Mammary epithelial cell (primary cell): ENCODE results near the gene YKT6.

Experiments used
- EZH2 ChIP-seq: IDR thresholded peaks from 2 replicates; pipeline ENCODE4 v1.6.1; 2012; ENCODE audit warnings: low read length, inconsistent platforms, borderline replicate concordance
- TF ChIP-seq, protein P1 (sequence below), 2 donors: IDR thresholded peaks in 1 of 2; conservative IDR thresholded peaks in 1 of 2; 2 replicates each; pipeline ENCODE4 v1.5.1; 2011 to 2012; ENCODE audit warnings: inconsistent platforms in 2 of 2, low read length in 2 of 2, mild to moderate bottlenecking in 2 of 2, control low read depth in 1 of 2, low read depth in 1 of 2; ENCODE audit not compliant: insufficient read depth in 1 of 2; ENCODE audit errors: extremely low read depth in 1 of 2

DNA sequence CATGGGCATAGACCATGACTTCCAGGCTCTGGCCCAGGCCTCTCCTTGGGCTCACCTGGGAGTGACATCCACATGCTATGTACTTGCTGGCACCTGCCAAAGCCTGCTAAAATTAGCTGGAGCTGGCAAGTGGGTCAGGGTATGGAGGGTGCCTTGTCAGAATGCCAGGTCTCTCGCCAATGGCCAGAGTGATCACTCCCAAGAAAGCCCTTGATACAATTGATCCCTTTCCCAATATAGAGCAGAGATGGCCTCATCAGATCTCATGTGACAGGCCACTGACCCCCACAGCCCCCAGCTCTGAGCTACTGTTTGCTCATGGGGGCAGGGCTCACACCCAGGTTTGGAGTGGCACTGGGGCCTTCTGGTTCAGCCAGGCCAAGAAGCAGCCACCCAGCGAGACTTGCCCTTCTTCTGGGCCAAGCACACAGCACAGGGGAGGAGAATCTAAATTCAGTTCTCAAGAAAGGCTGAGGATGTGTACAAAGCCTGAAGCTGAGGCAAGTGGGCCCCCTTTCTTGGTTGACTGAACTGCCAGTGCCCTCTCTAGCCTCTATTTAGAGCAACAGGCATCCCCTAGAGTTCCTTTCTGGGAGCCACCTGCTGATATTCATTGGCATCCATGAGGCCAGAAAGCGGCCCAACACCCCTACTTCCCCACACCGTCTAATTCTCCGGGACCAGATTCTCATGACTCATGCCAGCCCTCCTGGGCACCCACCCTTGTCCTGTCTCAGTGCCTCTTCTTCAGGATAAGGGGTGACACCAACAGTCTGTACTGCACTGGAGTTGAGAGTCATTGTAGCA, 40.8 kb upstream of the YKT6 start:
- TF ChIP-seq, protein P1, sequence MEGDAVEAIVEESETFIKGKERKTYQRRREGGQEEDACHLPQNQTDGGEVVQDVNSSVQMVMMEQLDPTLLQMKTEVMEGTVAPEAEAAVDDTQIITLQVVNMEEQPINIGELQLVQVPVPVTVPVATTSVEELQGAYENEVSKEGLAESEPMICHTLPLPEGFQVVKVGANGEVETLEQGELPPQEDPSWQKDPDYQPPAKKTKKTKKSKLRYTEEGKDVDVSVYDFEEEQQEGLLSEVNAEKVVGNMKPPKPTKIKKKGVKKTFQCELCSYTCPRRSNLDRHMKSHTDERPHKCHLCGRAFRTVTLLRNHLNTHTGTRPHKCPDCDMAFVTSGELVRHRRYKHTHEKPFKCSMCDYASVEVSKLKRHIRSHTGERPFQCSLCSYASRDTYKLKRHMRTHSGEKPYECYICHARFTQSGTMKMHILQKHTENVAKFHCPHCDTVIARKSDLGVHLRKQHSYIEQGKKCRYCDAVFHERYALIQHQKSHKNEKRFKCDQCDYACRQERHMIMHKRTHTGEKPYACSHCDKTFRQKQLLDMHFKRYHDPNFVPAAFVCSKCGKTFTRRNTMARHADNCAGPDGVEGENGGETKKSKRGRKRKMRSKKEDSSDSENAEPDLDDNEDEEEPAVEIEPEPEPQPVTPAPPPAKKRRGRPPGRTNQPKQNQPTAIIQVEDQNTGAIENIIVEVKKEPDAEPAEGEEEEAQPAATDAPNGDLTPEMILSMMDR (conservative IDR thresholded peaks at IDR 0.05 in 1 of 2, IDR thresholded peaks at IDR 0.05 in 1 of 2; ENCODE audit: extremely low read depth in 1 of 2, insufficient read depth in 1 of 2, low read depth in 1 of 2, low read length in 2 of 2), result no peak
- no peak for TF ChIP-seq EZH2
